OCI-LY3 (cell line): ENCODE measurements around the gene CYP26B1.

Experiments used
- H2AFZ ChIP-seq: fragments of 200-600, 300-600 bp; shearing (Covaris generic); 2 replicates; pipeline ENCODE4 v1.6.0; 2014; ENCODE audit warnings: antibody characterized with exemption, low read depth, low read length
- H3K27ac ChIP-seq: fragments of 200-600, 300-600 bp; sonication (generic); 2 replicates; pipeline ENCODE4 v1.5.1; 2014; ENCODE audit warnings: mild to moderate bottlenecking, low read length, moderate library complexity, mixed read lengths
- H3K27me3 ChIP-seq: fragments of 200-600, 300-600 bp; sonication (generic); 2 replicates; pipeline ENCODE4 v1.6.1; 2014; ENCODE audit warnings: low read depth, low read length, mixed read lengths
- H3K36me3 ChIP-seq: fragments of 200-600, 300-600 bp; sonication (generic); replicated peaks from 2 replicates; pipeline ENCODE3; 2014; ENCODE audit warnings: low read depth, low read length, mixed read lengths
- H3K4me1 ChIP-seq: fragments of 300-600, 200-600 bp; sonication (generic); 2 replicates; pipeline ENCODE4 v1.6.1; 2014; ENCODE audit warnings: low read length, mixed read lengths
- H3K4me2 ChIP-seq: fragments of 200-600, 300-600 bp; sonication (generic); 2 replicates; pipeline ENCODE4 v1.6.1; 2014; ENCODE audit warnings: low read length, mixed read lengths
- H3K4me3 ChIP-seq: fragments of 300-600, 200-600 bp; sonication (generic); 2 replicates; pipeline ENCODE4 v1.5.1; 2014; ENCODE audit warnings: antibody characterized with exemption, mild to moderate bottlenecking, low read length, moderate library complexity
- H3K79me2 ChIP-seq: fragments of 300-600, 200-600 bp; shearing (Covaris generic); 2 replicates; pipeline ENCODE4 v1.6.1; 2014; ENCODE audit warnings: mild to moderate bottlenecking, low read length, mixed read lengths
- H3K9ac ChIP-seq: fragments of 300-600, 200-600 bp; shearing (Covaris generic); 2 replicates; pipeline ENCODE4 v1.6.0; 2014; ENCODE audit warnings: mild to moderate bottlenecking, low read length, moderate library complexity
- H3K9me3 ChIP-seq: fragments of 200-600, 300-600 bp; shearing (Covaris generic); 2 replicates; pipeline ENCODE4 v1.6.1; 2014; ENCODE audit warnings: low read length, mixed read lengths; ENCODE audit not compliant: insufficient read depth
- H4K20me1 ChIP-seq: fragments of 200-600, 300-600 bp; sonication (generic); 2 replicates; pipeline ENCODE4 v1.6.1; 2016; ENCODE audit warnings: low read length, mixed read lengths; ENCODE audit not compliant: insufficient read depth
- EZH2phosphoT487 ChIP-seq: fragments of 200-600 bp; shearing (Covaris generic); IDR thresholded peaks from 2 replicates; pipeline ENCODE4 v1.6.1; 2018; ENCODE audit warnings: antibody characterized with exemption, mixed run types, low read depth
- TF ChIP-seq, protein P1 (sequence below): fragments of 200-600, 300-600 bp; sonication (generic); IDR thresholded peaks from 2 replicates; pipeline ENCODE4 v1.5.1; 2014; ENCODE audit warnings: antibody characterized with exemption, low read length, low read depth

The CYP26B1 gene

DNA sequence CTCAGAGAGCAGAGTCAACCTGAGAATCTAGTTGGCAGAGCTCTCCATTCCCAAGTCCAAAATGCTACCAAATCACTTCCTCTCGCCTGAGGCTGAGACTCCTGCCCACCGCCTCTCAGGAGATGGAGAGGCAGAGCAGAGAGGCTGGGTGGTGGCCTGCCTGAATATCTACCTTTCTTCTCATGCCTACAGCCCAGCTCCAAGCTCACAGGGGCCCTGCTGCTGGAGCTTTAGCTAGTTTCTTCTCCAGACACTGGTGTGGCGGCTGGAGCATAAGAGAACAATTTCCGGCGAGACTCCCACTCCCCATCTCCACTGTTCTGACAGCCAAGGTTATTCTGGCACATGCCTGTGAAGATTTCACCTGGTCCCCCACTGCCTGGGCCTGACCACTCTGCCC lies 8.1 kb upstream of the CYP26B1 start:
- Histone ChIP-seq H3K79me2 (no peaks in the 10 kb centered on the region), H3K9ac (no peak overlapping the region), H3K36me3 (no peaks in the 10 kb centered on the region), H3K27me3 (no peaks in the 10 kb centered on the region), H3K4me1 (no peaks in the 10 kb centered on the region), H3K9me3 (no peaks in the 10 kb centered on the region), H3K4me3 (no peak overlapping the region), H2AFZ (no peak overlapping the region), H3K4me2 (no peak overlapping the region), H3K27ac (no peak overlapping the region), H4K20me1 (no peaks in the 10 kb centered on the region)
- TF ChIP-seq, protein P1, sequence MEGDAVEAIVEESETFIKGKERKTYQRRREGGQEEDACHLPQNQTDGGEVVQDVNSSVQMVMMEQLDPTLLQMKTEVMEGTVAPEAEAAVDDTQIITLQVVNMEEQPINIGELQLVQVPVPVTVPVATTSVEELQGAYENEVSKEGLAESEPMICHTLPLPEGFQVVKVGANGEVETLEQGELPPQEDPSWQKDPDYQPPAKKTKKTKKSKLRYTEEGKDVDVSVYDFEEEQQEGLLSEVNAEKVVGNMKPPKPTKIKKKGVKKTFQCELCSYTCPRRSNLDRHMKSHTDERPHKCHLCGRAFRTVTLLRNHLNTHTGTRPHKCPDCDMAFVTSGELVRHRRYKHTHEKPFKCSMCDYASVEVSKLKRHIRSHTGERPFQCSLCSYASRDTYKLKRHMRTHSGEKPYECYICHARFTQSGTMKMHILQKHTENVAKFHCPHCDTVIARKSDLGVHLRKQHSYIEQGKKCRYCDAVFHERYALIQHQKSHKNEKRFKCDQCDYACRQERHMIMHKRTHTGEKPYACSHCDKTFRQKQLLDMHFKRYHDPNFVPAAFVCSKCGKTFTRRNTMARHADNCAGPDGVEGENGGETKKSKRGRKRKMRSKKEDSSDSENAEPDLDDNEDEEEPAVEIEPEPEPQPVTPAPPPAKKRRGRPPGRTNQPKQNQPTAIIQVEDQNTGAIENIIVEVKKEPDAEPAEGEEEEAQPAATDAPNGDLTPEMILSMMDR = no peak
- no peak for TF ChIP-seq EZH2phosphoT487

- Histone ChIP-seq H3K79me2 (no peaks in the 10 kb centered on the region), H2AFZ (no peak overlapping the region), H3K9me3 (no peaks in the 10 kb centered on the region), H3K4me2 (no peak overlapping the region), H3K27me3 (no peaks in the 10 kb centered on the region), H3K4me1 (no peaks in the 10 kb centered on the region), H3K36me3 (no peaks in the 10 kb centered on the region), H4K20me1 (no peaks in the 10 kb centered on the region), H3K27ac (no peak overlapping the region), H3K4me3 (no peak overlapping the region), H3K9ac (no peak overlapping the region)
- TF ChIP-seq EZH2phosphoT487 = no peak
- TF ChIP-seq, protein P1 = no peak
Measured at GRCh38 chr2:72155151-72155550, 7.5 kb upstream of the CYP26B1 start.

- no peak overlapping the region for H3K27ac ChIP-seq
- no peaks in the 10 kb centered on the region for H3K36me3 ChIP-seq
- H3K4me2 ChIP-seq = no peak overlapping the region
- no peaks in the 10 kb centered on the region for H3K79me2 ChIP-seq
- H3K9me3 ChIP-seq = no peaks in the 10 kb centered on the region
- no peaks in the 10 kb centered on the region for H4K20me1 ChIP-seq
- H3K4me3 ChIP-seq = no peak overlapping the region
- no peaks in the 10 kb centered on the region for H3K4me1 ChIP-seq
- TF ChIP-seq EZH2phosphoT487 = no peak
- TF ChIP-seq, protein P1 = no peak
- H3K27me3 ChIP-seq = no peaks in the 10 kb centered on the region
- H2AFZ ChIP-seq = no peak overlapping the region
- H3K9ac ChIP-seq = no peak overlapping the region
Measured at GRCh38 chr2:72154386-72154975, 6.8 kb upstream of the CYP26B1 start.

DNA sequence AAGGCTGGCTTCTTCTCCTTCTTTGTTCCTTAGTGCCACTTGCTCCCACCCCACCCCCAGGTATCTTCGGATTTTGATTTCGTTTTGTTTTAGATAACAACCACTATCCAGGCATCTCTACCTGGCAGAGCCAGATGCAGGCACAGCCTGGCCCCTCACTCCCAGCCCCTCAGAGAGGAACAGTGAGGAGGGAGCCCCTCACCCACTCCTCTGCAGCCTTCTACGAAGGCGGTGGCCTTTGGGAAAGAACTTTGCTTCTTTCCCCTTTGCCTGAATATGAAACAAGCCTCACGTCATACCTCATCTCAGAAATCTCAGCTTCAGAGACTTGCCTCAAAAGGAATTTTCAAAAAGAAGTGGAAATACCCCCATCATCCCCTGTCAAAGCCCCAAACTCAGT lies 6.3 kb upstream of the CYP26B1 start:
- no peak for TF ChIP-seq EZH2phosphoT487
- TF ChIP-seq, protein P1 = no peak
- Histone ChIP-seq H3K9me3 (no peaks in the 10 kb centered on the region), H2AFZ (no peak overlapping the region), H4K20me1 (no peaks in the 10 kb centered on the region), H3K4me2 (no peak overlapping the region), H3K36me3 (no peaks in the 10 kb centered on the region), H3K9ac (no peak overlapping the region), H3K79me2 (no peaks in the 10 kb centered on the region), H3K4me3 (no peak overlapping the region), H3K4me1 (no peaks in the 10 kb centered on the region), H3K27me3 (no peaks in the 10 kb centered on the region), H3K27ac (no peak overlapping the region)
